SK-N-SH (cell line): ENCODE results near the gene UMODL1. TPM values are rescaled to one million over a fixed set of nuclear protein-coding genes. Genes with fewer than 3 reads are reported as not detected.

Experiments
- CTCF ChIA-PET: fragments of 300-600, 350-600 bp; formaldehyde crosslinking; extraction: SDS; loops from one replicate; lab custom pipeline; 2021; lab: Yijun Ruan, JAX
- POLR2A ChIA-PET: fragments of 350-600 bp; sonication (Branson Sonifier 250); formaldehyde crosslinking; extraction: SDS; loops from one replicate; lab custom pipeline; 2020; ENCODE audit warnings: antibody characterized with exemption, inconsistent platforms; lab: Yijun Ruan, JAX
- DNase-seq: peaks from one replicate; pipeline ENCODE4 v3.0.0; 2012
- H2AFZ ChIP-seq: fragments of 200-600 bp; sonication (generic); 2 replicates; pipeline ENCODE4 v1.8.1; 2016; ENCODE audit warnings: antibody characterized with exemption, mild to moderate bottlenecking, low read depth
- H3F3A ChIP-seq: fragments of 200-600 bp; sonication (generic); replicated peaks from 2 replicates; pipeline ENCODE3; 2016; ENCODE audit warnings: antibody characterized with exemption, mild to moderate bottlenecking; ENCODE audit not compliant: insufficient read depth
- H3K27ac ChIP-seq, 2 experiments: fragments of 200-500 bp in 1 of 2; fragments of 200-600 bp in 1 of 2; sonication (Bioruptor generic) in 1 of 2; sonication (generic), shearing (Covaris generic) in 1 of 2; 2 replicates each; pipeline versions ENCODE4 v1.5.1 to v1.6.1; 2014 to 2016; ENCODE audit warnings: low read depth in 2 of 2, inconsistent platforms in 1 of 2, low read length in 1 of 2, mild to moderate bottlenecking in 1 of 2, mixed read lengths in 1 of 2
- H3K27me3 ChIP-seq: fragments of 200-600 bp; sonication (generic), shearing (Covaris generic); 2 replicates; pipeline ENCODE4 v1.6.1; 2016; ENCODE audit warnings: mixed run types; ENCODE audit not compliant: insufficient read depth
- H3K36me3 ChIP-seq, 2 experiments: fragments of 200-500 bp in 1 of 2; fragments of 200-600 bp in 1 of 2; sonication (Bioruptor generic) in 1 of 2; sonication (generic) in 1 of 2; replicated peaks in 1 of 2; 2 replicates each; pipeline versions ENCODE3 to v1.5.1; 2014 to 2016; ENCODE audit warnings: low read length in 1 of 2, mild to moderate bottlenecking in 1 of 2; ENCODE audit not compliant: insufficient read depth in 2 of 2, control insufficient read depth in 1 of 2
- H3K4me1 ChIP-seq, 2 experiments: fragments of 200-500 bp in 1 of 2; fragments of 200-600 bp in 1 of 2; sonication (Bioruptor generic) in 1 of 2; sonication (generic), shearing (Covaris generic) in 1 of 2; 2 replicates each; pipeline versions ENCODE4 v1.5.1 to v1.6.1; 2014 to 2016; ENCODE audit warnings: low read depth in 1 of 2, low read length in 1 of 2, mixed run types in 1 of 2; ENCODE audit not compliant: insufficient read depth in 2 of 2, control insufficient read depth in 1 of 2
- H3K4me2 ChIP-seq: fragments of 200-600 bp; sonication (generic), shearing (Covaris generic); 2 replicates; pipeline ENCODE4 v1.6.1; 2017; ENCODE audit warnings: mixed run types
- H3K4me3 ChIP-seq, 2 experiments: fragments of 200-500 bp in 1 of 2; fragments of 200-600 bp in 1 of 2; sonication (Bioruptor generic) in 1 of 2; sonication (generic), shearing (Covaris generic) in 1 of 2; 2 replicates each; pipeline versions ENCODE4 v1.5.1 to v1.8.1; 2014 to 2016; ENCODE audit warnings: low read depth in 2 of 2, inconsistent platforms in 1 of 2, low read length in 1 of 2, mild to moderate bottlenecking in 1 of 2, mixed read lengths in 1 of 2, moderate library complexity in 1 of 2
- H3K79me2 ChIP-seq: fragments of 200-600 bp; sonication (generic); 2 replicates; pipeline ENCODE4 v1.8.1; 2017; ENCODE audit warnings: mild to moderate bottlenecking; ENCODE audit not compliant: insufficient read depth
- H3K9ac ChIP-seq: fragments of 200-600 bp; sonication (generic); 2 replicates; pipeline ENCODE4 v1.6.1; 2017; ENCODE audit warnings: mixed run types
- H3K9me2 ChIP-seq: fragments of 200-600 bp; sonication (generic); 2 replicates; pipeline ENCODE4 v1.6.1; 2017; ENCODE audit warnings: mixed run types
- H3K9me3 ChIP-seq: fragments of 200-600 bp; sonication (generic); 2 replicates; pipeline ENCODE4 v1.6.1; 2017; ENCODE audit warnings: mixed run types, mild to moderate bottlenecking, moderate library complexity
- H4K20me1 ChIP-seq: fragments of 200-600 bp; sonication (generic); 2 replicates; pipeline ENCODE4 v1.6.1; 2017; ENCODE audit warnings: mild to moderate bottlenecking, mixed run types; ENCODE audit not compliant: insufficient read depth
- FOSL2 ChIP-seq: IDR thresholded peaks from 2 replicates; pipeline ENCODE4 v1.4.0; 2012; ENCODE audit warnings: low read depth, mild to moderate bottlenecking, moderate library complexity, borderline replicate concordance
- FOXM1 ChIP-seq: IDR thresholded peaks from 2 replicates; pipeline ENCODE4 v1.4.0; 2012; ENCODE audit warnings: low read depth, mild to moderate bottlenecking
- JUND ChIP-seq: IDR thresholded peaks from 2 replicates; pipeline ENCODE4 v1.4.0; 2012
- MEF2A ChIP-seq: IDR thresholded peaks from 2 replicates; pipeline ENCODE4 v1.4.0; 2012; ENCODE audit warnings: low read depth, borderline replicate concordance
- NRF1 ChIP-seq: IDR thresholded peaks from 2 replicates; pipeline ENCODE4 v1.6.1; 2012; ENCODE audit warnings: low read depth, mild to moderate bottlenecking, low read length
- RCOR1 ChIP-seq: fragments of 150-350 bp; IDR thresholded peaks from 2 replicates; pipeline ENCODE4 v1.6.1; 2017; ENCODE audit warnings: antibody characterized with exemption, low read length
- SMC3 ChIP-seq: IDR thresholded peaks from 2 replicates; pipeline ENCODE4 v1.6.1; 2012; ENCODE audit warnings: low read depth, low read length, improper control_type of control experiment
- WGBS: methylation state at CpG from one replicate; pipeline ENCODE4 v1.1.6; 2017; ENCODE audit warnings: low lambda C conversion rate; 5-methylcytosine and 5-hydroxymethylcytosine counted together
- polyA plus RNA-seq, 3 experiments: library from polyadenylated mRNA; depleted of rRNA; stranded (reverse); fragments of >200 nt; gene quantifications; 2 replicates each; pipeline ENCODE4 v1.2.3, GENCODE V29; 2012
- TF ChIP-seq, protein P1 (sequence below): IDR thresholded peaks from 2 replicates; pipeline ENCODE4 v1.4.0; 2012; ENCODE audit warnings: low read depth, borderline replicate concordance

The UMODL1 gene
- polyA plus RNA-seq, 1 of the 3 experiments (the other 2 are of a cell fraction): not detected

DNA sequence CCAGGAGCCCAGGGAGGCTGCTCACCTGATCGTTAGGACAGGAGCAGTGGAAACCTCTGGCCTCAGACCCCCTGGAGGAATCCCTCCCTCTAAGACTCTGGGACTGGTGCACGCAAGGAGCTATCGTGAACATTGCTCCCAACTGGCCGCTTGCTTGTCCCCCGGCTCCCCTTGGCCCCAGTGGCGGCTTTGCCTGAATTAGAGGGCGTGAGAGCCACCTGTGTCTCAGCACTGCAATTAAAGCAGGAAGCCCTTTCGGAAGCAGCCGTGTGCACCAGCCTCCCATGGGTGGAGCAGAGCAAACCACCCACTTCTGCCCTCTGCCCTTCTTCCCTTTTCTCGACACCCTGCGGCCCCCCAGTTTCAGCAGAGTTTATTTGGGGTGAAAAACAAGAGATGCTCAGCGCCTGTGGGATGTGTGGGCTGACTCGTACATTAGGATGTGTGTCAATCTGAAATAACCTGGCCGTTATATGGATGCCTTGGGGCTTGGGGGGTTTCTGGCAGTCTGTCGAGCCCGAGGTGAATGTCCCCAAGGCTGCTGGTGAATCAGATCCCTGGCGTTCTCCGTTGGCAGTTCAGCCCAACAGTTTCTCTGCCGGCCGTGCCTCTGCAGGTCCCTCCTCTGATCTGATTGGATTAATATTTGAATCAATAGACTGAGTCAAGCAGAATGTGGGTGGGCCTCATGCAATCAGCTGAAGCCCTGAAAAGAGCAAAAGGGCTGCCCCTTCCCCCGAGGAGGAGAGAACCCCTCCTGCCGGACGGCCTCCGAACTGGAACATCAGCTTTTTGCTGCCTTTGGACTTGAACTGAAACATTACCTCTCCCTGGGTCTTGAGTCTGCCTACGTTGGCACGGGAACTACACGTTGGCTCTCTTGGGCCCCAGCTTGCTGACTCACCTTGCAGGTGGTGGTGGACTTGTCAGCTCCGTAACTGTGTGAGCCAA, 7.3 kb upstream of the UMODL1 start:
- H3K79me2 ChIP-seq: no peaks in the 10 kb centered on the region
- WGBS: 71% methylated on average over 18 of the region's 28 CpGs
- no peak for TF ChIP-seq FOSL2
- TF ChIP-seq RCOR1: no peak
- TF ChIP-seq, protein P1, sequence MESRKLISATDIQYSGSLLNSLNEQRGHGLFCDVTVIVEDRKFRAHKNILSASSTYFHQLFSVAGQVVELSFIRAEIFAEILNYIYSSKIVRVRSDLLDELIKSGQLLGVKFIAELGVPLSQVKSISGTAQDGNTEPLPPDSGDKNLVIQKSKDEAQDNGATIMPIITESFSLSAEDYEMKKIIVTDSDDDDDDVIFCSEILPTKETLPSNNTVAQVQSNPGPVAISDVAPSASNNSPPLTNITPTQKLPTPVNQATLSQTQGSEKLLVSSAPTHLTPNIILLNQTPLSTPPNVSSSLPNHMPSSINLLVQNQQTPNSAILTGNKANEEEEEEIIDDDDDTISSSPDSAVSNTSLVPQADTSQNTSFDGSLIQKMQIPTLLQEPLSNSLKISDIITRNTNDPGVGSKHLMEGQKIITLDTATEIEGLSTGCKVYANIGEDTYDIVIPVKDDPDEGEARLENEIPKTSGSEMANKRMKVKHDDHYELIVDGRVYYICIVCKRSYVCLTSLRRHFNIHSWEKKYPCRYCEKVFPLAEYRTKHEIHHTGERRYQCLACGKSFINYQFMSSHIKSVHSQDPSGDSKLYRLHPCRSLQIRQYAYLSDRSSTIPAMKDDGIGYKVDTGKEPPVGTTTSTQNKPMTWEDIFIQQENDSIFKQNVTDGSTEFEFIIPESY: no peak
- no peak for TF ChIP-seq NRF1
- TF ChIP-seq SMC3: no peak
- no peak overlapping the region for H2AFZ ChIP-seq
- no peak for DNase-seq
- no peak overlapping the region for H3K27ac ChIP-seq
- no peaks in the 10 kb centered on the region for H3K36me3 ChIP-seq
- H3F3A ChIP-seq: no peaks in the 10 kb centered on the region
- POLR2A ChIA-PET: interaction anchor here (0.6 kb wide), 1 partner anchor 40 kb away, joined by 3 read pairs; no protein-coding TSS in a partner anchor
- no peaks in the 10 kb centered on the region for H3K9me2 ChIP-seq
- H3K4me1 ChIP-seq: no peaks in the 10 kb centered on the region
- CTCF ChIA-PET: no interaction called here
- H3K9me3 ChIP-seq: no peaks in the 10 kb centered on the region
- H3K4me2 ChIP-seq: no peak overlapping the region
- no peaks in the 10 kb centered on the region for H4K20me1 ChIP-seq
- no peaks in the 10 kb centered on the region for H3K27me3 ChIP-seq
- no peak overlapping the region for H3K9ac ChIP-seq
- no peak overlapping the region for H3K4me3 ChIP-seq

DNA sequence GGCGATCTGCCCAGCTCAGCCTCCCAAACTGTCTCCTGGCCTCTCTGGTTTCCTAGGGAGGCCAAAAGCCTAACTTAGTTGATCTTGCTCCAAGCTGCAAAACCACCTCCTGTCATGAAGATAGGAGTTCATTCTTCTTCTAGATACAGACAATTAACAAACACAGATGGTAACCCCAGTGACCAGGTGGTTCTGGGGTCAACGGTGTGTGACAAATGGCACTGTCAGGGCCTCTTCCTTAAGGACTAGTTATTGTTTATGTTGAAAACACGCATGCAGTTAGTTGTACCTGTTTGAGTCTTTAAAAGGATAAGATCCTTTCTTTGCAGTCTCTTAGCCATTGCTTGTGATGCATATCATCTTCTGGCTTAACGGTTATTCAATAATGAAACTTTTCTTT, 4.6 kb upstream of the UMODL1 start:
- H3K79me2 ChIP-seq: no peaks in the 10 kb centered on the region
- POLR2A ChIA-PET: no interaction called here
- H3K9me3 ChIP-seq: no peaks in the 10 kb centered on the region
- no peak overlapping the region for H3K9ac ChIP-seq
- CTCF ChIA-PET: no interaction called here
- no peaks in the 10 kb centered on the region for H3F3A ChIP-seq
- H4K20me1 ChIP-seq: no peaks in the 10 kb centered on the region
- no peaks in the 10 kb centered on the region for H3K27me3 ChIP-seq
- no peak overlapping the region for H3K4me2 ChIP-seq
- H3K4me3 ChIP-seq: no peak overlapping the region
- no peaks in the 10 kb centered on the region for H3K36me3 ChIP-seq
- DNase-seq: no peak
- no peak overlapping the region for H2AFZ ChIP-seq
- no peak overlapping the region for H3K27ac ChIP-seq
- TF ChIP-seq JUND (no peak), MEF2A (no peak)
- no peaks in the 10 kb centered on the region for H3K9me2 ChIP-seq
- no peaks in the 10 kb centered on the region for H3K4me1 ChIP-seq
- WGBS: 78% methylated on average over 3 of the region's 4 CpGs

DNA sequence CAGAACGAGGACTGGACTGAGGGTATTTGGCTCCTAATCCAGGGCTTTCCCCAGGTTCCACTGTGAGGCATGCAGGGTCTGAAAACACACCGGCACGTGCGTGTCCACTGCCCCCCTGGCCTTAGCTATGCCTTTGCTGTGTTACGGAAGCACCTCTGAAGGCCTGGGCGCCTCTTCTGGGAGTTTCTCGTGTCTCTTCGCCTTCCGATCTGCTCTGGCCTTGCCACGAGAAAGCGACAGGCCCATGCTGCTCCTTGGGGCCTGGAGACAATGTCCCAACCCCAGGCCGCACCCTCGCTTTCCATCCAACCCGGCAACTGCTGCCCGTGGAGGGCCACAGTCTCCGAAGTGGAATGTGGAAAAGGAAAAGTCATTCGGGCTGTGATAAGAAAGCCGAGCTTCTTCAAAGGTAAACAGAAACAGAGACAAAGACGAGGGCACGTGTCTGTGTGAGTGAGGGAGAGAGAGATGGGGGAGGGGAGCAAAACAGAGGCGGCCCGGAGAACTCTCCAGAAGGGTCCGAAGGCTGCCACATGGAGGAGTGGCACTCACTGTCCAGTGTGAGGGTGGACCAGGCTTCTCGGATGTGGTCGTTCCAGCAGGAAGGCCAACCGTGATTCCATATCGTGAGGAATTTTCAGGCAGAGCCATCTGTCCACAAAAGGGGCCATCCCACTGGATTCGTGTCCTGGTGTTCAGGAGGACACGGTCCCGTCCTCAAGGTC, 3.4 kb upstream of the UMODL1 start:
- Histone ChIP-seq H3F3A (no peaks in the 10 kb centered on the region), H3K9ac (no peak overlapping the region), H3K4me3 (no peak overlapping the region), H2AFZ (no peak overlapping the region), H3K36me3 (no peaks in the 10 kb centered on the region), H3K4me2 (no peak overlapping the region), H3K9me3 (no peaks in the 10 kb centered on the region), H3K4me1 (no peaks in the 10 kb centered on the region), H4K20me1 (no peaks in the 10 kb centered on the region), H3K79me2 (no peaks in the 10 kb centered on the region), H3K27me3 (no peaks in the 10 kb centered on the region), H3K9me2 (no peaks in the 10 kb centered on the region), H3K27ac (no peak overlapping the region)
- no peak for DNase-seq
- no peak for TF ChIP-seq FOXM1
- TF ChIP-seq FOSL2: no peak
- CTCF ChIA-PET: no interaction called here
- POLR2A ChIA-PET: no interaction called here
- WGBS: 79% methylated on average over 28 of the region's 30 CpGs
